ENCODE results near the gene PLCD1.

PLCD1 gene

DNA sequence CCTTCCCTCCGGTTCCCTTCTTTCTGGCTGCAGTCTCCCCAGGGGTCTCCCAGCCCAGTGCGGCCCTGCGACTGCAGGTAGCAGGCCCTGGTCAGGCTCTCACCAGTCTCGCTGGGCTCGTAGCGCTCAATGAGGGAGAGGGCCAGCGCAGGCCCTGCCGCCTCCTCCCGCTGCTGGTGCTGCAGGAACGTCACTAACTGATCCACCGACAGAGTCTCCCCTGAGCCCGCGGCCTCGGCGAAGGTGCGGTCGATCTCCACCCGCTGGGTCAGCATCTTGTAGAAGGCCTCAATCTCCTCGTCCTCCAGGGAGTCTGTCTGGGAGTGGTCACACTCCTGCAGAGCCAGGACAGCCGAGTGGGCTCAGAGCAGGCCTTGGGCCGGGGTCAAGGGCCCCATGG, 18.3 kb downstream of the PLCD1 start:
- no peak for ATAC-seq
- TF ChIP-seq GLIS3 (CRISPR knock-in tag; IDR thresholded peaks at IDR 0.05) (no peak), TOX (CRISPR knock-in tag; IDR thresholded peaks at IDR 0.05; ENCODE audit: borderline replicate concordance) (no peak), ZNF565 (CRISPR knock-in tag; conservative IDR thresholded peaks at IDR 0.05; ENCODE audit: low read depth) (no peak)

DNA sequence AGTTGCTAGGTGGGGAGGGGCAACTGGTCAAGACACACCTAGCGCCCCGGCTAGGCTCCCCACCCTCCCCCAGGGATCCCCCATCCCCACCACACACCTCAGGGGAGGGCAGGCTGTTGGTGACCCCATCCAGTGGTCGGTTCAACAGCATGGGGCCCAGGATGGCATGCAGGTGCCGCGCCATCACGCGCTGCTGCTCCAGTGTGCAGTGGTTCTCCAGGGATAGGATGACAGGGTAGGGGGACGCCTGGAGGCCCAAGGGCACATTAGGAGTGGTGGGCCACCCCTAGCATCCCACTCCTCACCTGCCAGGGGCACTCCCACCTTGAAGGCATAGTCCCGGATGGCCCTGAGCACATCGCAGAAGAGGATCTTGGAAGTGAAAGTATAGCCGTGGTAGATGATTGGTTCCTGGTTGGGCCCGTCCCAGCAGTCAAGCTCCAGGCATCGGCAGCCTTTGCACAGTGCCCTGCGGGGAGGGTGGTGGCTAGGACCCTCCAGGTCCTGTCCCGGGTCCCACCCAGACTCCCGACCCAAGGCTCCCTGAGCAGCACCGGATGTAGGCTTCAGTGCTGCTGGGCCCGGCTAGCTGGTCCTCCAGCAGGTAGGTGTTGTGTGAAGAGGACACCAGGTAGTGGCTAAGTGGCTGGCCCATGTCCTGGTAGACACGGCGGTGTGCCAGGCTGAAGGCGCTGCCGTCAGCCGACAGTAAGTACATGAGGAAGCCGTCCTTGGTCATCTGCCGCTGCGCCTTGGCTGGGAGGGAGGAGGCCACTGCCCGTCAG, 19.4 kb downstream of the PLCD1 start:
- TF ChIP-seq TCF4 (CRISPR knock-in tag; IDR thresholded peaks at IDR 0.05; ENCODE audit: borderline replicate concordance) (no peak), ZNF565 (CRISPR knock-in tag; conservative IDR thresholded peaks at IDR 0.05; ENCODE audit: low read depth) (no peak), PPARA (CRISPR knock-in tag; IDR thresholded peaks at IDR 0.05; ENCODE audit: borderline replicate concordance) (no peak), BACH2 (CRISPR knock-in tag; IDR thresholded peaks at IDR 0.05; ENCODE audit: borderline replicate concordance) (no peak), ISL1 (CRISPR knock-in tag; IDR thresholded peaks at IDR 0.05) (no peak), ZNF70 (CRISPR knock-in tag; IDR thresholded peaks at IDR 0.05) (no peak), RARB (CRISPR knock-in tag; IDR thresholded peaks at IDR 0.05) (no peak)
- no peak for ATAC-seq

DNA sequence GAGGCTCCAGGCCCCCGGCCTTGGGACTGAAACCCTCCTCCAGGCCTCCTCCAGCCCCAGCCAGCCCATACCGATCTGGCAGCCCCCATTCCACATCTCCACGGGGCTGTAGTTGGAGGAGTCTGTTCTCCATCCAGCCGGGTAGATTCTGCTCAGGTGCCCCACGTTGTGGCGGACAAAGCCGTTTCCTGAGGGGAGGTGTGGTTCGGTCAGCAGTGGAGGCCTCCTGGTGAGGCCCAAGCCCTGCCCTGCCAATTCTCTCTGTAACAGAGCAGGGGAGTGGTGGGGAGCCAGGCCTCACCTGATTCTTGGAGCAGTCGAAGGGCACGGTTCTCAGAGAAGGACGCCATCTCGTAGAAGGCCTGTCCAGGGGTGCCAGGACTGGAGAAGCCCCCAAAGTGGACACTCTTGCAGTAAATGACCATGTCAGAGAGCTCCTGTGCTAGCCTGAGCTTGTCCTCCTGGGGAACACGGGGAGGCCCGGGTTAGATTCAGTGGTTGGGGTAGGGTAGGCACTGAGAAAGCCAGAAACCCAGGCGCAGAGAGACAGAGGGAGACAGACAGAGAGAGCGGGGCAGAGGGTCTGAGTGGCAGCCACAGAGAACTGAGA, 20.4 kb downstream of the PLCD1 start:
- no peak for ATAC-seq
- TF ChIP-seq, protein P1, sequence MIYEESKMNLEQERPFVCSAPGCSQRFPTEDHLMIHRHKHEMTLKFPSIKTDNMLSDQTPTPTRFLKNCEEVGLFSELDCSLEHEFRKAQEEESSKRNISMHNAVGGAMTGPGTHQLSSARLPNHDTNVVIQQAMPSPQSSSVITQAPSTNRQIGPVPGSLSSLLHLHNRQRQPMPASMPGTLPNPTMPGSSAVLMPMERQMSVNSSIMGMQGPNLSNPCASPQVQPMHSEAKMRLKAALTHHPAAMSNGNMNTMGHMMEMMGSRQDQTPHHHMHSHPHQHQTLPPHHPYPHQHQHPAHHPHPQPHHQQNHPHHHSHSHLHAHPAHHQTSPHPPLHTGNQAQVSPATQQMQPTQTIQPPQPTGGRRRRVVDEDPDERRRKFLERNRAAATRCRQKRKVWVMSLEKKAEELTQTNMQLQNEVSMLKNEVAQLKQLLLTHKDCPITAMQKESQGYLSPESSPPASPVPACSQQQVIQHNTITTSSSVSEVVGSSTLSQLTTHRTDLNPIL (CRISPR knock-in tag; IDR thresholded peaks at IDR 0.05; ENCODE audit: low read depth), result no peak
- TF ChIP-seq CSDC2 (CRISPR knock-in tag; IDR thresholded peaks at IDR 0.05) (no peak), PPARA (CRISPR knock-in tag; IDR thresholded peaks at IDR 0.05; ENCODE audit: borderline replicate concordance) (no peak), ZNF565 (CRISPR knock-in tag; conservative IDR thresholded peaks at IDR 0.05; ENCODE audit: low read depth) (no peak), ARNTL (CRISPR knock-in tag; IDR thresholded peaks at IDR 0.05; ENCODE audit: borderline replicate concordance, low read depth) (no peak), RARB (CRISPR knock-in tag; IDR thresholded peaks at IDR 0.05) (no peak), TOX (CRISPR knock-in tag; IDR thresholded peaks at IDR 0.05; ENCODE audit: borderline replicate concordance) (no peak), TCF4 (CRISPR knock-in tag; IDR thresholded peaks at IDR 0.05; ENCODE audit: borderline replicate concordance) (no peak), OSR1 (CRISPR knock-in tag; IDR thresholded peaks at IDR 0.05) (no peak), ISL1 (CRISPR knock-in tag; IDR thresholded peaks at IDR 0.05) (no peak), SNAI2 (CRISPR knock-in tag; IDR thresholded peaks at IDR 0.05) (no peak), ZNF8 (CRISPR knock-in tag; IDR thresholded peaks at IDR 0.05) (no peak)
- TF ChIP-seq, protein P2, sequence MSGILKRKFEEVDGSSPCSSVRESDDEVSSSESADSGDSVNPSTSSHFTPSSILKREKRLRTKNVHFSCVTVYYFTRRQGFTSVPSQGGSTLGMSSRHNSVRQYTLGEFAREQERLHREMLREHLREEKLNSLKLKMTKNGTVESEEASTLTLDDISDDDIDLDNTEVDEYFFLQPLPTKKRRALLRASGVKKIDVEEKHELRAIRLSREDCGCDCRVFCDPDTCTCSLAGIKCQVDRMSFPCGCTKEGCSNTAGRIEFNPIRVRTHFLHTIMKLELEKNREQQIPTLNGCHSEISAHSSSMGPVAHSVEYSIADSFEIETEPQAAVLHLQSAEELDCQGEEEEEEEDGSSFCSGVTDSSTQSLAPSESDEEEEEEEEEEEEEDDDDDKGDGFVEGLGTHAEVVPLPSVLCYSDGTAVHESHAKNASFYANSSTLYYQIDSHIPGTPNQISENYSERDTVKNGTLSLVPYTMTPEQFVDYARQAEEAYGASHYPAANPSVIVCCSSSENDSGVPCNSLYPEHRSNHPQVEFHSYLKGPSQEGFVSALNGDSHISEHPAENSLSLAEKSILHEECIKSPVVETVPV (CRISPR knock-in tag; IDR thresholded peaks at IDR 0.05), result no peak
- TF ChIP-seq, protein P3, sequence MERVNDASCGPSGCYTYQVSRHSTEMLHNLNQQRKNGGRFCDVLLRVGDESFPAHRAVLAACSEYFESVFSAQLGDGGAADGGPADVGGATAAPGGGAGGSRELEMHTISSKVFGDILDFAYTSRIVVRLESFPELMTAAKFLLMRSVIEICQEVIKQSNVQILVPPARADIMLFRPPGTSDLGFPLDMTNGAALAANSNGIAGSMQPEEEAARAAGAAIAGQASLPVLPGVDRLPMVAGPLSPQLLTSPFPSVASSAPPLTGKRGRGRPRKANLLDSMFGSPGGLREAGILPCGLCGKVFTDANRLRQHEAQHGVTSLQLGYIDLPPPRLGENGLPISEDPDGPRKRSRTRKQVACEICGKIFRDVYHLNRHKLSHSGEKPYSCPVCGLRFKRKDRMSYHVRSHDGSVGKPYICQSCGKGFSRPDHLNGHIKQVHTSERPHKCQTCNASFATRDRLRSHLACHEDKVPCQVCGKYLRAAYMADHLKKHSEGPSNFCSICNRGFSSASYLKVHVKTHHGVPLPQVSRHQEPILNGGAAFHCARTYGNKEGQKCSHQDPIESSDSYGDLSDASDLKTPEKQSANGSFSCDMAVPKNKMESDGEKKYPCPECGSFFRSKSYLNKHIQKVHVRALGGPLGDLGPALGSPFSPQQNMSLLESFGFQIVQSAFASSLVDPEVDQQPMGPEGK (CRISPR knock-in tag; IDR thresholded peaks at IDR 0.05; ENCODE audit: borderline replicate concordance), result no peak
- TF ChIP-seq, protein P4, sequence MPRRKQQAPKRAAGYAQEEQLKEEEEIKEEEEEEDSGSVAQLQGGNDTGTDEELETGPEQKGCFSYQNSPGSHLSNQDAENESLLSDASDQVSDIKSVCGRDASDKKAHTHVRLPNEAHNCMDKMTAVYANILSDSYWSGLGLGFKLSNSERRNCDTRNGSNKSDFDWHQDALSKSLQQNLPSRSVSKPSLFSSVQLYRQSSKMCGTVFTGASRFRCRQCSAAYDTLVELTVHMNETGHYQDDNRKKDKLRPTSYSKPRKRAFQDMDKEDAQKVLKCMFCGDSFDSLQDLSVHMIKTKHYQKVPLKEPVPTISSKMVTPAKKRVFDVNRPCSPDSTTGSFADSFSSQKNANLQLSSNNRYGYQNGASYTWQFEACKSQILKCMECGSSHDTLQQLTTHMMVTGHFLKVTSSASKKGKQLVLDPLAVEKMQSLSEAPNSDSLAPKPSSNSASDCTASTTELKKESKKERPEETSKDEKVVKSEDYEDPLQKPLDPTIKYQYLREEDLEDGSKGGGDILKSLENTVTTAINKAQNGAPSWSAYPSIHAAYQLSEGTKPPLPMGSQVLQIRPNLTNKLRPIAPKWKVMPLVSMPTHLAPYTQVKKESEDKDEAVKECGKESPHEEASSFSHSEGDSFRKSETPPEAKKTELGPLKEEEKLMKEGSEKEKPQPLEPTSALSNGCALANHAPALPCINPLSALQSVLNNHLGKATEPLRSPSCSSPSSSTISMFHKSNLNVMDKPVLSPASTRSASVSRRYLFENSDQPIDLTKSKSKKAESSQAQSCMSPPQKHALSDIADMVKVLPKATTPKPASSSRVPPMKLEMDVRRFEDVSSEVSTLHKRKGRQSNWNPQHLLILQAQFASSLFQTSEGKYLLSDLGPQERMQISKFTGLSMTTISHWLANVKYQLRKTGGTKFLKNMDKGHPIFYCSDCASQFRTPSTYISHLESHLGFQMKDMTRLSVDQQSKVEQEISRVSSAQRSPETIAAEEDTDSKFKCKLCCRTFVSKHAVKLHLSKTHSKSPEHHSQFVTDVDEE (CRISPR knock-in tag; IDR thresholded peaks at IDR 0.05), result no peak
- TF ChIP-seq, protein P5, sequence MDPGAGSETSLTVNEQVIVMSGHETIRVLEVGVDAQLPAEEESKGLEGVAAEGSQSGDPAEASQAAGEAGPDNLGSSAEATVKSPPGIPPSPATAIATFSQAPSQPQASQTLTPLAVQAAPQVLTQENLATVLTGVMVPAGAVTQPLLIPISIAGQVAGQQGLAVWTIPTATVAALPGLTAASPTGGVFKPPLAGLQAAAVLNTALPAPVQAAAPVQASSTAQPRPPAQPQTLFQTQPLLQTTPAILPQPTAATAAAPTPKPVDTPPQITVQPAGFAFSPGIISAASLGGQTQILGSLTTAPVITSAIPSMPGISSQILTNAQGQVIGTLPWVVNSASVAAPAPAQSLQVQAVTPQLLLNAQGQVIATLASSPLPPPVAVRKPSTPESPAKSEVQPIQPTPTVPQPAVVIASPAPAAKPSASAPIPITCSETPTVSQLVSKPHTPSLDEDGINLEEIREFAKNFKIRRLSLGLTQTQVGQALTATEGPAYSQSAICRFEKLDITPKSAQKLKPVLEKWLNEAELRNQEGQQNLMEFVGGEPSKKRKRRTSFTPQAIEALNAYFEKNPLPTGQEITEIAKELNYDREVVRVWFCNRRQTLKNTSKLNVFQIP (CRISPR knock-in tag; IDR thresholded peaks at IDR 0.05; ENCODE audit: borderline replicate concordance, low read depth), result no peak

All from SK-N-SH treated with all-trans-retinoic acid at 6 μM for 48 hours (cell line).